NCI-H2227 (cell line): ENCODE results near the gene TRIM7.
"Not testable (repeated sequence)": the region's sequence is repeated elsewhere in the genome, so short reads cannot be mapped to it uniquely, and the experiment has no call there.

Source experiments
- DNase-seq: peaks from one replicate; lab custom pipeline; 2025; ENCODE audit not compliant: unreplicated experiment; lab: John Stamatoyannopoulos, UW

The TRIM7 gene

DNA sequence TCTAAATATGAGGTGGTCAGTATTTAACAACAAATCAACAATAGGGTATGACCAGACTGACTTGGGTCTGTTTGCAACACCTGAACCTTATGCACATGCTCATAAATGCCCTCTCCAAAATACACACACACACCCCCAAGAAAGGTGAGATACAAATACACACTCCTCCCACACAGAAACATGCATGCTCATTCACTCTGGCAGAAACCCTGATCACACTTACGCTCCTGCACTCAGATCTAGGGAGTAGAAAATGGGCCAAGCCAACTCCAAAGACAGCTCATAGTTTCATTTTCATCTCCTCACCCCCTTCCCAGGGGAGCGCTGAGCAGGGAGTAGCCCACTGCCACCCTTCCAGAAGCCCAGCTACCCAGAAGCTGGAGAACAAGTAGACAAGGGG, 11.3 kb downstream of the TRIM7 start:
- DNase-seq = no peak

DNA sequence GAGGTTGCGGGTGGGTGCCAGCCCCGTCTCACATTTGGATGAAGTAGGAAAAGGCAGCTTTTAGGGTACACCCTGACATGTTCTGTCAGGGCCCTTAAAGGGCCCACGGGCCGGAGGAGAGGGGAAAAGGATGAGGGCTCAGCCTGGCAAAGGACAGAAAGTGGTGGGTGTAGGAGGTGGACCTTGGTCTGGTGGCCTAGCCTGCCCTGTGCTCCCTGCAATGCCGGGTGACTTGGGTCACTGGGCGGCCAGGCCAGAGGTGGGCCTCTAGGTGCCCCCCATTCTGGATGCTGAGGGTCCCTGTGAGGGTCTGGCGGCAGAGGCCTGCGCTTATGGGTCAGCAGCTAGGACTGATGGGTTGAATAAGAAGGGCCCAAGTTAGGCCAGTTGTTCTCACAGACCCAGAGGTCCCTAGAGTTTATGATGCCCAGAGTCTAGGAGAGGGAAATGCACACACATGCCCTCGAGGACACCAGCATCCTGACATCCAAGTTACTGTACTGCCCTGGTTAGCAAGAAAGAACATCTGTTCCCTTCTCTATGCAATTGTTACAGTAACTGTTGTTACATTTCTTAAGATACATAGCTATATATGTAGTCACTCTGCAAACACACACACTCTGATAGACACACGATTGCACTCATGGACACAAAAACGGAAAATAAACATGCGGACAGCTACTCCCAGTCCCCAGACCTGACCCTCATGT, 12.5 kb downstream of the TRIM7 start:
- no peak for DNase-seq

DNA sequence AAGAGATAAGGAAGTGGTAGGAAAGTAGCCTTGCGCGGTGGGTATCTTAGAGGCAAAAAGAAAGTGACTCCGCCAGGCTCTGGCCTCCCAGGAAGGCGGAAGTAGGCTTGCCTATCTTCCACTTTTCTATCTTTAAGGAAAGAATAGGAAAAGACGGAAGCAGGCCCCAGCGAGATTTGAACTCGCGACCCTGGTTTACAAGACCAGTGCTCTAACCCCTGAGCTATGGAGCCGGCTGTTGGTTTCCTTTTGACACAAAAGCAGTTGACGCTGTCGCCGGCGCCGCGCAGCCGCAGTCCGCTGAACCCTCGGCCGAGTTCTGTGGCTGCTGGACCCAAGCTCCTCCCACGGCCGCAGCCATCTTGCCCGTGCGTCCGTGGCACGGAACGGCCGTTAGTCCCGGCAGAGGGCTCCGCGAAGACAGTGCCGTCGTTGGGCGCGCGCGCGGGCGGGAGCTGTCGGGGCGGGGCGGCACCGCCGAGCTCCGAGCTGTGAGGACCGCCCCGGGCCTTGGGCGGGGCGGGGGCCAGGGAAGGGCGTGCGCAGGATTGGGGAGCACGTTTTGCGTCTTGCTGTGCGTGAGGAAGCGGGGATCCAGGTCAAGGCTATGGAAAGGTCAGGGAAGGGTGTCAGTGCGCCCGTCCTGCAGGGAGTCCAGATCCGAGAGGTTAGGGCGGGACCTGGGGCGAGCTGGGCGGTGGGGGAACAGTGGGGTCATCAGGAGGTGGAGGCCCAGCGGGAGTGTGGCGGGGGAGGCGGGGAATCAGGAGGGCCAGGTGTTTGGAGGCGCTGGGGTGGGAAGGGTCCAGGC, 13.3 kb downstream of the TRIM7 start:
- DNase-seq = no peak

DNA sequence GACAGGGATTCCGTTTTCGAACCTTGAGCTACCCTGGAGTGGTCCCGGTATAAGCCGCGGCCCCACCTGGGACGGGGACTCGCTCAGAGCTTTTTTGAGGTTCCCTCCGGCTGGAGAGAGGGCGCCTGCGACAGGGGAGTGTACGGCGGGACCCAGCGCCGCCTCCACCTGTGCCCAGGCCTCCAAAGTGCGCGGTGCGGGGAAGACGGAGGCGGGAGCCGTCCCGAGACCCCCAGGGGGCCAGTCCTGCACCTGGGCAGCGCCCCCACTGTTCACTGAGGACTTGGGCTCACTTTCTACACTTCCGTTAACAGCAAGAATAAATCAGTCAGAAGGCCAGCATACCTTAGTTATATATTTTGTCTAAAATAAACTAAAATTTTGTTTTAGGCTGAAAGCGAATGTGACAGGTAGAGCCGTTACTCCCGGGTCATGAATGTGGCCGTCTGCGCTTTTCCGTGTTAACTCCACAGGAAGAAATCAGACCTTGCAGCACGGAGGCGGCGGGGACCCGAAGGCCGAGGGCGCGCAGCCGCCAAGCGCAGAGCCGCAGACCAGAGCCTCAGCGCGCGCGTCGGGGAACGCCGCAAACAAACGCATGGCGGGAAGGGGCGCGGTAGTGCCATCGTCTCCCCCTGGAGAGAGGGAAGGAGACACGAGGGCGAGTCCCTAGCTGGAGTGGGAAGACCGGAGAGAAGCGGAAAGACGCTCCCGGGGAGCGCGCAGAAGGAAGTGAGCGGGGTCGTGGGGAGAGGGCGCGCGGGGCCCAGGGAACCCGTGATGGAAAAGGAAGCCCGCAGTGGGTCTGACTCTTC, 14.1 kb downstream of the TRIM7 start:
- DNase-seq = no peak

DNA sequence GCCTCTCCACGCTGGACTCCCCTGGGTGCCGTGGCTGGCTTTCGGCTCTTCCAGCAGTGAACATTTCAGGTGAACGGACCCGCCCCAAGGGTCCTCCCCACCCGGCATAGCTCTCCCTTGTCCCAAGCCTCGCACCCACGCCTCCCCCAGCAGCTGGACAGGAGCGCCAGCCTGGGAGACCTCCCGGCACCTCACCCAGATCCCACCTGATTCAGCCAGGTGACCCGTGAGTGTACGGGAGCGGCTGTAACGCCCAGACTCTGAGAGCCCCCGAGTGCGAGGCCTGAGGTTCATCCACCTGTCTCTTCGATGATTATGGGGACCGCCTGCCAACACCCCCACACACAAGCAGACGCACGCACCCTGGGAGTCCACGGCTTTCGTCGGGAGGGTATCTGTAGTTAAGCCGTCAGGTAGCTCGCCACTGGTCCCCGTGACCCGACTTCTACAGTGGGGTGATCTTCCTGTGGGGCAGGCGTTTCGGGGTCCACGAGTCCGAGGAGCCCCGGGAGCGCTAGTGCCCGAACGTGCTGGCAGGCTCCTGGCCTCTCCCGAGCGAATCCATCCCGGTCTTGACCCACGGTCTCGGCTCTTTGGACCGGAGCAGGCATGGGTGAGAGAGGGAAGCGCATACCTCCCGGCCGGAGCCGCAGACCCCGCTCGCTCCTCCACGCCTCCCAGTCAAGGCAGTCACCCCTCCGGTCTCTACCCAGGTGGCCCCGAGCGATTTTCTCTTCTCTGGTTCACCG, 14.9 kb downstream of the TRIM7 start:
- DNase-seq = no peak

DNA sequence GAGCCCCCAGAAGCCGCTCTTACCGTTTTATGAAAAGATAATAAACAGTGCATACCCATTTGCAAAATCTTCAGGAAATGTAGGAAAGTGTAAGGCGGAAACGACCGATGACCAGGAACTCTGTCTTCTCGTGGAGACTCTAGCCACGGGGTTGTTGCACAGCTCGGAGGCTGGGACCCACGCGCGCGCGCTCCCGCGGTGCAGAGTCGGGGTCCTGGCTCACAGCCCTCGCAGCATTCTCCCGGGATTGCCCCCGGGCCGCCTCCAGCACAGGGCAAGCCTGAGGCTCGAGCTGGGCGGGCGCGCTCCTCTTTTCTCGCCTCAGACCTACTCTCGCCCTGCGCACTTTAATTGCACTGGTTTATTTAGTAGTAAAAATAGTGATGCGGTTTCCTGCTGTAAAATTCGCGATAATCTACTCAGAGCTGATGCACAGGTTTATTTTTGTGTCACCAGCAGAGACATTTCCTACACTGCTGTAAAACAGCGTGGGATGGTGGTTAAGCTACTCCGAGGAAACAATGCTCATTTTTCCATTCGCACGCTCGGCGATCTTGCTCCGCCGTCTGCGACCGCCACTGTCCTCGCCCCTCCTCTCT, 15.5 kb downstream of the TRIM7 start:
- DNase-seq = no peak

DNA sequence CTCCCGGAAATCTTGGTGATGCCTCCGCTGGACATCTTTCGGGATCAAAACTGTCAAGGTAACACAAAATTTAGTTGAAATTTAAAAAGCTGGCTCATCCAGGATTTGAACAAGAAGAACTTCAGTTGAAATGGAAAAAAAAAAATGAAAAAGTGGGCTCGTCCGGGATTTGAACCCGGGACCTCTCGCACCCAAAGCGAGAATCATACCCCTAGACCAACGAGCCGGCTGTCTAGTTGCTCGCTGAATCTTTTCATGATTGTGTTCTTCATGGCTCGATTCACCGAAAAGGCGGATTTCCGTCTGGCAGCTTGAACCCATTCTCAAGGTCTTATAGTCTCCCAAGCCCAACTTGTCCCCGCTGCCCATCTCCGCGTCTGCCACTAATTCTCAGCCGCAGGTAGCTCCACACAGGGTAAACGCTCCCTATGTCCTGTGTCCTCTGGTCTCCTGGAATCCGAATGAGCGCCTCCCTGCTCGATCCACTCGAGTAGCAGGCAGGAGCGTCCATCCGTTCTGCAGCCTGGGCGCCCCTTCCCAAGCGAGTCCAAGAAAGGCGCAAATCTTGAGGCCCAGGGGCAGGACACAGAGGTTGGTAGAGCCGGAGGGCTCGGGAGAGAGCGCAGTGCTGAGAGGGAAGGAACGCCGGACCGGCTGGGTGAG, 16.2 kb downstream of the TRIM7 start:
- DNase-seq = no peak

DNA sequence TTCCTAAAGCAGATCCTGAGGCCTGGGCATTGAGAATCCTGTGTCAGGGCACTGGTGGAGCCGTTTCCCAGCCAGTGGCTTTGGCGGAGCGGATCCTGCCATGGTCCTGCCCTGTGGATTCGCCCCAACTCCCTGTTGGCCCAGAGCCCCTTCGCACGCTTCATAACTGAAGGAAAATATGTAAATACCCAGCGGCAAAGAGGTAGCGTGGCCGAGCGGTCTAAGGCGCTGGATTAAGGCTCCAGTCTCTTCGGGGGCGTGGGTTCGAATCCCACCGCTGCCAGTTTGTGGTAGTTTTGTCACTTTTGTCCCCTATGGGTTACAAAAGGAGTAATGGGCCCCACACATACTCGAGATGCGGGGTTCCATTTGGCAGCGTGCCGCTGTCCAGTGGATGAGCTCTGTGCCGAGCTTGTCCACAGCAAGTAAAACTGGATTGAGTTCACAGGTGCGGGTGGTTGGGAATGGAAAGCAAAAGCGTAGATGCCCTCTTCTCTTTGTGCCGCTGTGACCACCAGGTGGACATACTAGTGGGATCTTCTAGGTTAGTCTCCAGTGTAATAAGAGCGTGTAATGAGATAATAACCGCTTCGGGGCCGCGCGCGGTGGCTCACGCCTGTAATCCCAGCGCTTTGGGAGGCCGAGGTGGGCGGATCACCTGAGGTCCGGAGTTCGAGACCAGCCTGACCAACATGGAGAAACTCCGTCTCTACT, 17.3 kb downstream of the TRIM7 start:
- DNase-seq = no peak

DNA sequence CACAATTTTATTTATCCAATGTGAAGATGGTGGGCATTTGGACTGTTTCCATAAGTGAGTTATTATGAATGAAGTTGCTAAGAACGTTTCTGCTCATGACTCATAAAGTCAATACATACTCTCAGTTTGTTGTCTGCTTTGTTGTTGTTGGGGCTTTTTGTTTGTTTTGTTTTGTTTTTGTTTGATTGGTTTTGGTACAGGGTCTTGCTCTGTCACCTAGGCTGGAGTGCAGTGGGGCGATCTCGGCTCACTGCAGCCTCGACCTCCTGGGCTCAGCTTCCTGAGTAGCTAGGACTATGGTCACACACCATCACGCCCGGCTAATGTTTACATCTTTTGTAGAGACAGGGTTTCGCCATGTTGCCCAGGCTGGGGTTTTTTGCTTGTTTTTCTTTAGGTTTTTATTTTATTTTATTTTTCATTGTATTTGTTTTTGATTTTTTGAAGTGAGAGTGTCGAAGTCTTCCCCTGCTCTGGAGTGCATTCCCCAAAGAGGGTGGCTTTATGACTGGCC, 18.0 kb downstream of the TRIM7 start:
- DNase-seq = no peak

DNA sequence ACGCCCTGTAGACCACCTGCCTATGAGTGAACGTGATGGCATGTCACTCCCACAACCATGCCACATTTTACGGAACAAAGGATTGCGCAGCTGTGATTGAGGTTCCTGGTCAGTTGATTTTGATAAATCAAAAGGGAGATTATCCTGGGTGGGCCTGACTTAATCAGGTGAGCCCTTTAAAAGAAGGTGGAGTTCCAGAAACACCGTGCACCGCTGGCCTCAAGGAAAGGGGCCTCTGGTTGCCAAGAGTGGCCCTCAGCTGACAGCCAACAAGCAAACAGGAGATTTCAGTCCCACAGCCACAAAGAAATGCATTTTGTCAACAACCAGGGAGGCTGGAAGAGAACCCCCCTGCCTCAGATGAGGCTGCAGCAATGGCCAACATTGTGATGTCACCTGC, 19.0 kb downstream of the TRIM7 start:
- DNase-seq = no peak

DNA sequence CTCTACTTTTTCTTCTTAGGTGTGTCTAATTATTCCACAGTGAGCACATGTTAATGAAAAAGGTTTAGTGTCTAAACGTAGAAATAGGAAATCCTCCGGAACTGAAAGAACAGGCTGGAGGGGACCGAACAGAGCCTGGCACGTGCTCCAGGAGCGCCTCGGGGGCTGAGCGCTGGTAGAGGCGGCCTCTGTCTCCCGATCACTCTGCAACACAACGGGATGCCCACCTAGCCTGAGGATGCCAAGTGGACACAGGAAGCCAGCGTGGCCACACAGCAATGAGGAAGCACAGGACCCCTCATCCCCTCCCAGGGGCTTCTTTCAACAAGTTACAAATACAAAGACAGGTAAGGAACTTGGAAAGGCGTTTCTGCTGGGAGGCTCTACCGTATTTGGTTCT, 19.4 kb downstream of the TRIM7 start:
- DNase-seq = no peak

DNA sequence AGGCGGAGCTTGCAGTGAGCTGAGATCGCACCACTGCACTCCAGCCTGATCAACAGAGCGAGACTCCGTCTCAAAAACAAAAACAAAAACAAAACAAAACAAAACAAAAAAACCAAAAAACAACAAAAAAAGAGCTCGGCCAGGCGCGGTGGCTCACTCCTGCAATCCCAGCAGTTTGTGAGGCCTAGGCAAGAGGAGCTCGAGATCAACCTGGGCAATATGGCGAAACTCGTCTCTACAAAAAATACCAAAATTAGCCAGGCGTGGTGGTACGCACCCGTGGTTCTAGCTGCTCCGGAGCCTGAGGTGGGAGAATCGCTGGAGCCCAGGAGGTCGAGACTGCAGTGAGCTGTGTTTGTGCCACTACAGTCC, 20.2 kb downstream of the TRIM7 start:
- DNase-seq = no peak

DNA sequence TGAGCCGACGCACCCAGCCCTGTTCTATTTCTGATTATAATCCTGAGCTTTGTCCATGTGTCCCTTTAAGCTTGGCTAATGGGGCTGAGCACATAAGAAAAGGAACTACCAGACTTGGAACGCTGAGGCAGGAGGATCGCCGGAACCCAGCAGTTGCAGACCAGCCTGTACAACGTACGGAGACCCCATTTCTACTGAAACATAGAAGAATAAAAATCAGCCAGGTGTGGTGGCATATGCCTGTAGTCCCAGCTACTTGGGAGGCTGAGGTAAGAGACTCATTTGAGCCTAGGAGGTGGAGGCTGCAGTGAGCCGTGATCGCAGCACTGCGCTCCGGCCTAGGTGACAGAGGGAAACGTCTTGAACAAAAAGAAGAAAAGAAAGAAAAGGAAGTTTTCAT, 22.3 kb downstream of the TRIM7 start:
- DNase-seq = no peak

DNA sequence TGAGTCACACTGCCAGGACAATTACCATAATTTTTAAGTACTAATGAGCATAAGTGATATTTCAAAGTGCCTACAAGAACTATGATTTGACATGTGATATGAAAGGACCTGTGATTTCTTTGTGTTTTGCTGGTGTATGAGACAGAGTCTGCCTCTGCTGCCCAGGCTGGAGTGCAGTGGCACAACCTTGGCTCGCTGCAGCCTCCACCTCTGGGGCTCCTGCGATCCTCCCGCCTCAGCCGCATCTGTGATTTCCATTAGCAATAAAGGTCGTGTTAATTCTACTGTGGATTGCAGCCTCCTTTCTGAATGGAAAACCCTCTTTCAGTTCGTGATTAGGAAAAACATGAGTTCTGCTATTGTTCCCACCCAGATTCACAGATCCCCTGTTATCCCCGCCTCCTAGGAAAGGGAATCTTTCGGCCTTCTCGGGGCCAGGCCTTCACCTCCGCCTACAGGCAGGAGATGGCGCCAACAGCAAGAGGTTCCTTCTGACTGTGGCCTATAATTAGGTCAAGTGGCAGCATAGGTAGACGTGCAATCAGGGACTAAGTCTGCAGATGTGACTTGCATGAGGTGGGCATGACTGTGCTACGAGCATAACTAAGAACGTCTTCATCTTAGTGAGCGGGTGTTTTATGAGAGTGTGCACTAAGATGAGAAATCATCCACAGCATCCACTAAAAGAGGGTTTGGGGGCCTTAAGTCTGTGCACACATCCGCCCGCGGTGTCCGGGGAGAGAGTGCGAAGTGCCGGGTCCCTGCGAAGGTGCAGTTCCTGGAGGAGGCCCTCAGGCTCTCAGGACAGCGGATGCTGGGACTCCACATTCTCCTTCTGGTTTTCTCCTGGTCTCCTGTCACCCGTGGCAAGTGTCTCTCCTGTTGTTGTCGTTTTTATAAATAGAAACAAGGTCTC, 23.1 kb downstream of the TRIM7 start:
- no peak for DNase-seq

DNA sequence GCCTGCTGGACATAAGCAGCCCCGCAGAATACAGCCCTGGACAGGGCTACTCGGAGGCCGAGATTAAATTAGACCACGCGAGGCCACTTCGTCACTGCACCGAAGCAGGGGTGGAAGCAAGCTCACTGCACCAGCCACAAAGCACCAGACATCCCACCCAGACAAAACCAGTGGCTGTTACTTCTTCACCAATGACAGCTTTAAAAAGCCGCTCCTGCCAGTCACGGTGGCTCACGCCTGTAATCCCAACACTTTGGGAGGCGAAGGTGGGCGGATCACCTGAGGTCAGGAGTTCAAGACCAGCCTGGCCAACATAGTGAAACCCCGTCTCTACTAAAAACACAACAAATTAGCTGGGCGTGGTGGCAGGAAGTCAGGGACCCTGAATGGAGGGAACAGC, 27.4 kb downstream of the TRIM7 start:
- not testable (repeated sequence) for DNase-seq

DNA sequence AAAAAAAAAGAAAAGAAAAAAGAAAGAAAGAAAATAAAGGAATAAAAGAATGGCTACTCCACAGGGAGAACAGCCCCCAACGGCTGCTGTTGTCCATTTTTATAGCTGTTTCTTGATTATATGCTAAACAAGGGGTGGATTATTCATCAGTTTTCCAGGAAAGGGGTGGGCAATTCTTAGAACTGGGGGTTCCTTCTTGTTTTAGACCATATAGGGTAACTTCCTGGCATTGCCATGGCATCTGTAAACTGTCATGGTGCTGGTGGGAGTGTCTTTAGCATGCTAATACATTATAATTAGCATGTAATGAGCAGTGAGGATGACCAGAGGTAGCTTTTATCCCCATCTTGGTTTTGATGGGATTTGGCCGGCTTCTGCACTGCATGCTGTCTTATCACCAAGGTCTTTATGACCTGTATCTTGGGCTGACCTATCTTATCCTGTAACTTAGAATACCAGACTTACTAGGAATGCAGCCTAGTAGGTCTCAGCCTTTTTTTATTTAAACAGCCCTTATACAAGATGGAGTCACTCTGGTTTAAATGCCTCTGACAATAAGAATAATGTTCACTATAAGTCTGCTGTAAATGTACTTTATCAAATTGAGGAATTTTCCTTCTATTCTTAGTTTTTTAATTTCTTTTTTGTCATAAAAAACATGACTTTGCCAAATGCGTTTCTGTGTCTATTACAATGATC, 28.6 kb downstream of the TRIM7 start:
- no peak for DNase-seq

DNA sequence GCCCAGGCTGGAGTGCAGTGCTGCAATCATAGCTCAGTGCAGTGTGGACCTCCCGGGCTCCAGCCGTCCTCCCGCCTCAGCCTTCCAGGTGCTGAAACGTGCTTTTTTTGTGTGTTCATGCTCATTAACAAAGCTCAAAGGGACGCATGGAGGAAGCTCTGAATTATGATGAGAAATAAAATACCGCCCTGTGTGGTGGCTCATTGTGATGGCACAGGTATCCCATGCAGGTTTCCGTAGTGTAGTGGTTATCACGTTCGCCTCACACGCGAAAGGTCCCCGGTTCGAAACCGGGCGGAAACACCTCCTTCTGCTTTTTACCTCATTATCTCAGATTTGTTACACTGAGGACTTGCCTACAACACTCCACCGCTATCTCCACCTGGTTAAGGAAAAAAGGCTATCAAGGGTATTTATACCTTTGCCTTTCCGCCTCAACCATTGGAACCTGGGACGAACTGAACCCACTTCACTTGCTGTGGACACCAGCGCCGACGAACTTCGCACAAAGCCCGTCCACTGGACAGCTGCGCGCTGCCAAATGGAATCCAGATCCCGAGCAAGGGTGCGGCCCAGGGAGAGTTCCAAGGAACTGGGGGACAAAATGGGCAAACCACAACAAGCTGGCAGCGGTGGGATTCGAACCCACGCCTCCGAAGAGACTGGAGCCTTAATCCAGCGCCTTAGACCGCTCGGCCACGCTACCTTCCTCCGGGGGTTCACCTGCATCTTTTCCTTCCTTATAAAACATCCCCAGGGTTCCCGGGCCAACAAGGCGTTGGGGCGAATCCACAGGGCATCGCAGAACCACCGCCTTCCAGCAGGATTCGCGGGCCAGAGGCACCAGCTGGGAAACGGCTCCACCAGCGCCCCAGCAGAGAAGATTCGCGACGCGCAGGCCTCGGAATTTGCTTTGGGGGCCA, 31.3 kb downstream of the TRIM7 start:
- DNase-seq = no peak
